OCI-LY7 (cell line): ENCODE measurements around the gene MTUS2.

ENCODE experiments used
- EZH2phosphoT487 ChIP-seq: fragments of 200-600 bp; sonication (generic); IDR thresholded peaks from 2 replicates; pipeline ENCODE4 v1.6.1; 2018; ENCODE audit warnings: low read depth, borderline replicate concordance, mild to moderate bottlenecking, mixed run types, antibody characterized with exemption, low read length, moderate library complexity, mixed read lengths
- TF ChIP-seq, protein P1 (sequence below): fragments of 200-600 bp; sonication (generic); conservative IDR thresholded peaks from 2 replicates; pipeline ENCODE4 v1.5.1; 2014; ENCODE audit warnings: mild to moderate bottlenecking, antibody characterized with exemption, low read length, moderate library complexity, mixed read lengths

DNA sequence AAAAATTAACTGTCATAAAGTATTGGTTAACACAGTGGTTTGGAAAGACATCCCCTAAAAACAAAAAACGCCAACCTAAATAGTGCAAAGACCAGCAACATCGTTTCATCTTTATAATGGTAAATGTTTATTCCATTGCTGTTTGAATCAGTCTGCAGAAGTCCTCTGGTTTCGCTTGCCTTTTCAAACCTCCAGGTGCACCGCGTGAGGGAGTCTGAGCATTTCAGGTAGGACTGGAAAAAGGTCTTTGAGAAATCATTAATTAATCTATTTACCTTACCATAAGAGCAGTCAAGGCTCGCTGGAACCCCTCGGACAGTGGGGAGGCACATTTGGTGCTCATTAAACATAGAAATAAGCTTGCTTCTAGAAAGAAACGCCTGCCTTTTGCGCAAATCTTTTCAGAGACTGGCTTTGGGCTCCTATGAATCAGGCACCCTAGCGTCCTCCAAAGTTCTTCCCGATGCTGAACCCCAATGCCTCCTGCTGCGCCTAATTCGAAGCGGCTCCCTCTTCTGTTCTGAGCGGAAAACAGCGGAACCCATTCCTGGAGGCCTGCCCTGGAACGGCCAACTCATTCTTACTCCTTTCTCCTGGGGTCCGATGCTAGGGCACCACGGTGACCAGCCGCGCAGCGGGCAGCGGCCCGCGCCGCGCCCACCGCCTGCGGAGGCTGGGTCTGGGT lies 951 bp upstream of the MTUS2 start:
- TF ChIP-seq, protein P1, sequence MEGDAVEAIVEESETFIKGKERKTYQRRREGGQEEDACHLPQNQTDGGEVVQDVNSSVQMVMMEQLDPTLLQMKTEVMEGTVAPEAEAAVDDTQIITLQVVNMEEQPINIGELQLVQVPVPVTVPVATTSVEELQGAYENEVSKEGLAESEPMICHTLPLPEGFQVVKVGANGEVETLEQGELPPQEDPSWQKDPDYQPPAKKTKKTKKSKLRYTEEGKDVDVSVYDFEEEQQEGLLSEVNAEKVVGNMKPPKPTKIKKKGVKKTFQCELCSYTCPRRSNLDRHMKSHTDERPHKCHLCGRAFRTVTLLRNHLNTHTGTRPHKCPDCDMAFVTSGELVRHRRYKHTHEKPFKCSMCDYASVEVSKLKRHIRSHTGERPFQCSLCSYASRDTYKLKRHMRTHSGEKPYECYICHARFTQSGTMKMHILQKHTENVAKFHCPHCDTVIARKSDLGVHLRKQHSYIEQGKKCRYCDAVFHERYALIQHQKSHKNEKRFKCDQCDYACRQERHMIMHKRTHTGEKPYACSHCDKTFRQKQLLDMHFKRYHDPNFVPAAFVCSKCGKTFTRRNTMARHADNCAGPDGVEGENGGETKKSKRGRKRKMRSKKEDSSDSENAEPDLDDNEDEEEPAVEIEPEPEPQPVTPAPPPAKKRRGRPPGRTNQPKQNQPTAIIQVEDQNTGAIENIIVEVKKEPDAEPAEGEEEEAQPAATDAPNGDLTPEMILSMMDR, result no peak
- TF ChIP-seq EZH2phosphoT487, result no peak
